Amniotic stem cell (primary cell): ENCODE measurements around the gene GALNT17.

ENCODE experiments used
- DNase-seq: peaks from one replicate; lab custom pipeline; 2025; lab: John Stamatoyannopoulos, UW

Gene GALNT17

GRCh38 chr7:71339924-71340323 lies 208.0 kb downstream of the GALNT17 start:
- no peak for DNase-seq

- DNase-seq = no peak
Measured at GRCh38 chr7:71342202-71342601, 210.3 kb downstream of the GALNT17 start.

GRCh38 chr7:71343039-71343438 lies 211.1 kb downstream of the GALNT17 start:
- DNase-seq = no peak

GRCh38 chr7:71343892-71344291 lies 211.9 kb downstream of the GALNT17 start:
- no peak for DNase-seq

- DNase-seq = no peak
Measured at GRCh38 chr7:71345117-71345884, 213.4 kb downstream of the GALNT17 start.

GRCh38 chr7:71348821-71349681 lies 217.1 kb downstream of the GALNT17 start:
- DNase-seq = no peak

GRCh38 chr7:71349682-71350481 lies 217.9 kb downstream of the GALNT17 start:
- no peak for DNase-seq

- DNase-seq = no peak
Measured at GRCh38 chr7:71350680-71351079, 218.7 kb downstream of the GALNT17 start.

- DNase-seq = no peak
Measured at GRCh38 chr7:71354716-71355115, 222.8 kb downstream of the GALNT17 start.

- DNase-seq = no peak
Measured at GRCh38 chr7:71361451-71362032, 229.6 kb downstream of the GALNT17 start.

GRCh38 chr7:71362240-71362639 lies 230.3 kb downstream of the GALNT17 start:
- no peak for DNase-seq

GRCh38 chr7:71363223-71363622 lies 231.3 kb downstream of the GALNT17 start:
- DNase-seq = no peak

GRCh38 chr7:71363627-71364026 lies 231.7 kb downstream of the GALNT17 start:
- no peak for DNase-seq

- no peak for DNase-seq
Measured at GRCh38 chr7:71364551-71364950, 232.6 kb downstream of the GALNT17 start.

GRCh38 chr7:71372991-71373390 lies 241.0 kb downstream of the GALNT17 start:
- no peak for DNase-seq

GRCh38 chr7:71377062-71377461 lies 245.1 kb downstream of the GALNT17 start:
- no peak for DNase-seq

- DNase-seq = no peak
Measured at GRCh38 chr7:71377469-71377868, 245.5 kb downstream of the GALNT17 start.

- DNase-seq = no peak
Measured at GRCh38 chr7:71384094-71384493, 252.2 kb downstream of the GALNT17 start.

- no peak for DNase-seq
Measured at GRCh38 chr7:71385330-71385729, 253.4 kb downstream of the GALNT17 start.

GRCh38 chr7:71386152-71386785 lies 254.3 kb downstream of the GALNT17 start:
- no peak for DNase-seq

- DNase-seq = no peak
Measured at GRCh38 chr7:71388181-71388580, 256.2 kb downstream of the GALNT17 start.

GRCh38 chr7:71389976-71390375 lies 258.0 kb downstream of the GALNT17 start:
- DNase-seq = no peak
